OCI-LY1 (cell line): ENCODE results near the gene KIAA1755.

Source experiments
- CTCF ChIP-seq: fragments of 200-600 bp; sonication (generic), shearing (Covaris generic); IDR thresholded peaks from 2 replicates; pipeline ENCODE4 v1.5.1; 2017; ENCODE audit warnings: mild to moderate bottlenecking, antibody characterized with exemption, low read length, moderate library complexity, mixed read lengths
- EZH2 ChIP-seq: fragments of 200-600 bp; sonication (generic), shearing (Covaris generic); IDR thresholded peaks from 2 replicates; pipeline ENCODE4 v1.8.0; 2017; ENCODE audit warnings: borderline replicate concordance, mixed run types, mild to moderate bottlenecking, antibody characterized with exemption, low read length, moderate library complexity, mixed read lengths

- TF ChIP-seq CTCF (peak; percentile 36; the same call in 1 of the 2 replicates), EZH2 (no peak)
Observed at GRCh38 chr20:38290829-38291814, 30.6 kb upstream of the KIAA1755 start.
